Measurements from ENCODE around the gene HDGF.
A peak's percentile ranks its signal among the peaks of the same experiment; 100 is the strongest.

The HDGF gene

DNA sequence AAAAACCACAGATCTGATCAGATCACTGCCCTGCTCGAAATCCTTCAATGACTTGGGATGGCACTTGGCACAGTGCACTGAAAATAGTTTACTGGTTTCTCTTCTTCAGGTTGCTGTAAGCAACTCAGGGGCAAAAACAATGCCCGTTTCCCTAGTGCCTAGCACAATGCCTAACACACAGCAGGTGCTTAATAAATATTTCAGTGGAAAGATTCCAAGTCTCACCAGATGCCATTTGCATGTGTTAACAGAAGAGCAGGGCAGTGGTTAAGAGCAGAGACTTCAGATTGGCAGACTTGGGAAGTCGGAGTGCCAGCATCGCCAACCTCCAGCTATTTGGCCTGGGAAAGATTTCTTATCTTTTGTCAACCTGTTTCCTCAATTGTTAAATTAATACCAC, 34.1 kb downstream of the HDGF start:
- DNase-seq: no peak

DNA sequence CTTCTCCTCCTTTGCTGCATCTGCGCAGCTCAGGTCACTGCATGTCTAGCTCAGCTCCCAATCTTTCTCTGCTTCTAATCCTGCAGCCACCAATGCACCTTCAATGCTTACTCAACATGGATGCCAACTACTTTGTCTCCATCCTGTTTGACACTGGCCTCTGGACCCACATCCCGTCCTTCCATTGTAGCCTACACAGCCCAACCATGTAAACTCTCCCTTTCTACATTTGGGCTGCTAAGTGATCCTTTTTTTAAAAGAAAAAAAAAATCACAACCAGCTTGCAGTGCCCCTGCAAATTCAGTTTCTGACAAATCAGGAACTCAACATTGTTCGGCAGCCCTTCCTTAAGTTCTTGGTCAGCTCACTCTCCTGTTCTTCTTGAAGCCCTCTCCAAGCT, 36.6 kb downstream of the HDGF start:
- DNase-seq: no peak

DNA sequence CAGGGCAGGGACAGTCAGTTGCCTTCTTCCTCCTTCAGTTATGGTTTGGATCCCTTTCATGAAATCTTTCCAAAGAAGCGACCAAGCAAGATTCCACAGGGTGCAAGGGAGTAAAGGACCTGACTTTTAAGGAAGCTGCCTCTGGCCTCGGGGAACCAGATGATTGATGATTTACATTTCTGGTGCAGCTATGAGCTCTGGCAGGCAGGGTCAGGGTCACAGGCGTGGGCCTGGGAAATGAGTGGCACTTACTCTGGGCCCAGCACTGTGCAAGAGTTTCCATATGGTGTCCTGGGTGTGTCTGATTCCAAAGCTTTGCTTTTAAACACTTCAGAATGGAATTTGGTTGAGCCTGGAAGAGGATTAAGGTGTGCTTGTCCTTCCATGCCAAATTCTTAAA, 38.8 kb downstream of the HDGF start:
- no peak for DNase-seq

DNA sequence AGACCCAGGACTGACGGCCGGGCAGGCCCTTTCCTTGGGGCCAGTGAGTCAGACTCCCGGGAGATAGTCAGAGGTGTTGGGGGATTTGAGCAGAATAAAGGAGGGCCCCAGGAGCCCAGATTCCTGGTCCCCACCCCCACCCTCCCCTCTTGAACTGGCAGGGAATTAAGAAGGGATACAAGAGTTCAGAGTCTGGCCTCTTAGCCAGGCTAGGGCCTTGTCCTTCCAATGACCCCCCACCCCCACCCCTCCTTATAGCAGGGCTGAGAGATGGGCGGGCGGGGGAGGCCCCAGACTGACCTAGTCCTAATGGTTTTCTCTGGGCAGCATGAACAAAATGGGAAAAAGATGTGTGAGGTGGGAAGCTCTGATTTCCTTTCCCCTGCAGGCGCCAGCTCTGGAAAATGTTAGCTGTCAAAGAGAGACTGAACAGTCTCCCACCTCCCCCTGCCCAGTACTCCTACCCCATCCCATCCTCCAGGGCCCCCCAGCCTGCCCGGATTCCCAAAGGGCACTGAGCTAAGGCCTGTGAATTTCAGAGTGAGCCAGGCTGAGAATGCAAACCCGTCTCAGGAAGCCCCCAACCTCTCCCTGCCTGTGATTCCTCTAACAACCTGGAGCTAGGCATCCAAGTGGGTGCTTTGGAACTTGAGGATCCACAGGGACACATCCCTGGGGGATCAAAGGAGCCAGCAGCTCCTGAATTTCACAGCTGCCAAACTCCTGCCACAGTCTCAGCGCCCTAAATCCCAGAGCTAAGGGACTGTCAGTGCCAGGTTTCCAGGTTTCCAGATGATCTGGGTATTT, 40.3 kb downstream of the HDGF start:
- no peak for DNase-seq

DNA sequence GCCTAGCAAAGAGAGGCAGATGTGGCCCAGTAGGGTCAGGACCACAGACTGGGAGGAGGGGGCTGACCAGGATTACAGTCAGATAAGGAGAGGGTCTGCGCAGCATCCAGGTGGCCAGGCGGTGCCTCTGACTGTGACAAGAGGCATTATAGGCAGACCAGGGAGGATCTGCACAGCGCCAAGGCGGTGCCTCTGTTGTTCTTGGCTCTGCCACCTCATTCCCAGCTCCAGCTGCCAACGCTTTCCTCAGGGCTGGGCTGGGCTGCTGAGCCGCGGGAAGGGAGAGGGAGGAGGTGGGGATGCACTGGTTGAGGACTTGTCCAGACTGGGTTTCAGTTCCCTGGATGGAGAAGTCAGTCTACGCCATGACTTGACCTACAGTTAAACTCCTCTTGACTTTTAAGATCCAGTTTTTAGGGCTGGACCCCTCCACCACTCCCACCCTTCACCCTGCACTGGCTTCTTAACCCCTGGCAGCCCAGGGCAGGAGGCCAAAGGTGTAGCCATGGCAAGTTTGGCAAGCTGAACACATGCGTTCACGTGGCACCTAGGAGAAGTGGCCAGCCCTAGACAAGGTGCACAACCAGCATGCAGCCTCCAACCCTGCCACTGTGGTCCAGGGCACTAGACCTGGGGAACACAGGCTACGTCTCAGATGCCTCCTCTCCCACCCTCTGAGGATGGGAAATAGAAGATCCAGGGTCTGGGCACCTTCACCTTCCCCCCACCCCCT, 41.6 kb downstream of the HDGF start:
- no peak for DNase-seq

DNA sequence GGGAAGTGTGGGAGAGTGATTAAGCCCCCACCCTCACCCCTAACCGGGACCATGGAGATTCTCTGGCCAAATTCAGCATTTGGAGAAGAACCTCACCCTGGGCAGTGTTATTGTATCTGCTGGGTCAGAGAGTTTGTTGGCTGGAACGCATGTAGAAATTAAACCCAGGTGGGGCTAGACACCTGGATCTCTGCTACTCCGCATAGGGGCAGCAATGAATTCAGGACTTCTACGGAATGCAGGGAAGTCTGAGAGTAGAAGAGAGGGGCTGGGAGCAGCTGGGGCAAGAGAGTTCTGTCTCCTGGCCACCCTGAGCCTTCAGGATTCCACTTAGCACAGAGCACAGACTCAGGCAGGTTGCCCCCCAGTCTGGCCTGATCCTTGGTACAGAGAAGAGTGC, 42.4 kb downstream of the HDGF start:
- DNase-seq: no peak

DNA sequence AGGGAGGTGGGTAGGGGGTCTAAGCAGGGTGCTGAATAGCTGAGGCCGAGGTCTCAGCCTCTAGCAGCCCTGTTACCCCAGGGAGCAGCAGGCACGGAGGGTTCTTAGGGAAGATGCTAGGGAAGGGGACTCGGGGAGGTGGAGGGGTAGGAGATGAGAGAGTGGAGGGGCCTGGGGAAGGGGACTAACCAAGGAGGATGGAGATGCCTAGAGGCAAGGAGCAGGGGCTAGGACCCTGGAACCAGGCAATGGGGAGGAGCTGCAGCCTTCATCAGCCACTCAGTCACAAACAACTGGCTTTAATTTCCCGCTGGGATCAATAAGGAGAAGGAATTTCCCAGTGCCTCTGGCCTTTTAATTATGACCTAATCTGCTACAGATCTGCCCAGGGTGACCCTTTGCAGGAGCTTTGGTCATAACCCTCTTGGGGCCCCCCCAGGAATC, 43.2 kb downstream of the HDGF start:
- DNase-seq: no peak

DNA sequence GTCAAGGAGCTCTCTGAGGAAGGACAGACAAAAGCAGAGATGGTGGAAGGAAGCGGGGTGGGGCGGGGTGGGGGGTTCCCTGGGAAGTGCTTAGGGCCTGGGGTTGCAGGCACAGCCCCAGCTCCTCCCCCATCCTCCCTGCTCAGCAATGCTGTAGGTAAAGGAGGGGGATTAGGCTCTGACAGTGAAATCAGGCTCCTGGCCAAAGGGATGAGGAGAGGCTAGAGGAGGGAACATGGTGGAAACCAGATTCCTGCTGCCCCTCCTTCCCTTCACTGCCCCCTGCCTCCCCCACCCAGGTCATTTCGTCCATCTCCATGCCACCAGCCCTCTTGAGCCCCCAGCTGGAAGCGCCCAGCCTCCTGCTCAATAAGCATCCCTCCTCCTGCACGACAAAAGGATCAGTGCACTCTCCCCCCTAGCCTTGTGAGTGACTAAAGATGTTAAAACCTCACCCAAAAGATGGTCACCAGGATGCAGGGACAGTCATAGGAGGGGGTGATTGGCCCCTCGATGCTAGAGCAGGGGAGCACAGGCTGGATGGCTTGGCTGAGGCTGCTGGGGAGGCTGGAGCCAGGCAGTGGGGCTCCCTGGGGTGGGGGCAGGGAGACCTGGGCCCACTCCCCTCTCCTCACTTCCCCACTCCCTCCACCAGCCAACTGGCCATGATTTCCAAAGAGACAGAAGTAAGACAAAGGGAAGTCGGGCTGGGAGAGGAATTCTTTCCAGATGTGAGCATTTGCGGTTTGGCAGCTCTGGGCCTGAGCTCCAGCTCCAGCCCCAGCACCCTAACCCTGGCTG, 43.9 kb downstream of the HDGF start:
- DNase-seq: no peak

DNA sequence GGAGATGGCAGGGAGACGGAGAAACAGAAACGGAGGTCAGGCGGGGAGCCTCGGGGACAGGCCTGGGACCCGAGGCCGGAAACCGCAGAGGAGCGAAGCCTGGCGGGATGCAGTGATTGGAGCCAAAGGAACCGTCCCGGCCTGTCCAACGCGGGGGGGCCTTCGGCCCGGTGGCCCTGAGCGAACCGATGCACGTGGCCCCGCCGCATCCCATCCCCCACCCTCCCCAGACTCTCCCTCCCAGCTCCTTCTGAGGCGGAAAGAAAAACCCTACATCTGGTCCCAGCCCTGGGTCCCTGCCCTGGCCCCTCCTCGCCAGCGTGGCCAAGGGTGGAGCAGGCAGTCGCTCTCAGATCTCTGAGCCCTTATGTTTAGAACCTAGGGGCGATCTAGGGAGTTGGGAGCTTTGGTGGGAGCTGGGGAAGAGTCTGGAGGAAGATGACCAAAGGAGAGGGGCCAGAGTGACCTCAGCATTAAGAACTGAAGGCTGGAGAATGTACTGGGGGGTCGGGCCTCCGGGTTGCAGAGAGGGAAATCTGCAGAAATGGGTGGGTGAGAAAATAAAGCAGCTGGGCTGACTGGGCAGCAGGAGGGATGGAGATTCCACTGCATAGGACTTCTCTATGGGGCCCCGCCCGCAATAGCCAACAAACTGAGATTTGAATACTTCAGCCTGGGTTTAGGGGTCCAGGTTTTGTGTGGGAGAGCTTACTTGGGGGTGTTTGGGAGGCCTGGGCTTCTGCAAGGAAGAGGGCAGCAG, 44.6 kb downstream of the HDGF start:
- peak in 1 of 2 experiments; percentile 51 for DNase-seq

DNA sequence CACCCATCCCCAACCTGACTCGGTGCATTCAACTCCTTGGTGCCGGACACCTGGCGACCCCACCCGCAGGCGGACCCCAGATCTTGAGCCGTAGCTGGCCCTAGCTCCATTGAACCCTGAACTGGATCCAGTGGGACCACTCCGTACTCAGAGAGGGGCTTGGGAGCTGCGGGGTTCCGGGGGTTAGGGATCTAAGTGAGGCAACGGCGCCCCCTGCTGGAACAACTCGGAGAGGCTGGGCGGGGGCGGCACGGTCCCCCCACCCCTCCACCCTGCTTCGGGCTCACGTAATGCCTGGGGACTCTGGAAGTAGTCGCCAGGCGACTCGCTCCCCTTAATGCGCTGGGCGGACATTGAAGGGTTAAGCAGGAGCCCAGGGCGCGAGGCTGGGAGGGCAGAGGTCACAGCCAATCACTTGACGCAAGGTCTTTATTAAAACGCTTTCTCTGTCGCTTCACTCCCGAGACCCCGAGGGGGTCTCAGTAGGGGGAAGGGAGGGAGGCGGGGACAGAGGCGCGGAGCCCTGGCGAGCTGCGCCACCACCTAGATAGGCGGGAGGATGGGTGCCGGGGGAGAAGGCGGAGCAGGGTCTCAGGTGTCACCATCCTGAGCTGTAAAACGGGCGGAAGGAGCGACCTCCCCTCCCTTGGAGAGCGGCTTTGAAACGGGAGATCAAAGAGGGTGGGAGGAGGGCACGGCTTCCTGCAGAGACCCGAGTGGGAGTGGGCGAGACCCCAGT, 45.4 kb downstream of the HDGF start:
- DNase-seq: peak; percentile 70 to 95

DNA sequence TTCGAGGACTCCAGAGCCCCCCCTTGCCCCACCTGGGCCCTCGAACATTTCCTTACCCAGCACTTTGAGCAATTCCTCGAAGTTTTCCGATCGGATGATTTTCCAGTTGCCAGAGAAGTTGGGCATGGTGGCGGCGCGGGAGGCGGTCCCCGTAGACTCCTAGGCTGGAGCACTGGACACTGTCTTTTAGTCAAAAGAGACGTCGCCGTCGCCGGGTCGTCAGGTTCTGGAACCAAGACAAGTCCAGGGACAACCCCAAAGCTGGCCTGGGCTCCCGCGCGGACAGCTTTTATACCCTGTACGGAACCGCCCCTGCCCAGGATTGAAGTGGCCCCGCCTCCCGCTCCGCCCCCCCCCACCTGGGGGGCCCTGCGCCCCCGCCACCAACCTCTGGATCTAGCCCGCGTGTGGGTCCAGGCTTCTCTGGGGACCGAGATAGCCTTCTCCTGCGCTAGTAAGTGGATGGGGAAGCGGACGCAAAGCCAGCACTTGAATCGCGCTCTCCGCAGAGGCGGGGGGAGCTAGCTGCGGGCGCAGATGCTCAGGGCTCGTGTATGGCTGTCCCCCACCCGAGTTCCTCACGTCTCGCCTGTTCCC, 46.1 kb downstream of the HDGF start, which contains the start of gene CRABP2:
Gene CRABP2 (minus strand): TSS at position 263 of the 597 bp plus-strand sequence. CDS start 137 bp downstream, at position 126.
- DNase-seq: peak; percentile 63 to 92

DNA sequence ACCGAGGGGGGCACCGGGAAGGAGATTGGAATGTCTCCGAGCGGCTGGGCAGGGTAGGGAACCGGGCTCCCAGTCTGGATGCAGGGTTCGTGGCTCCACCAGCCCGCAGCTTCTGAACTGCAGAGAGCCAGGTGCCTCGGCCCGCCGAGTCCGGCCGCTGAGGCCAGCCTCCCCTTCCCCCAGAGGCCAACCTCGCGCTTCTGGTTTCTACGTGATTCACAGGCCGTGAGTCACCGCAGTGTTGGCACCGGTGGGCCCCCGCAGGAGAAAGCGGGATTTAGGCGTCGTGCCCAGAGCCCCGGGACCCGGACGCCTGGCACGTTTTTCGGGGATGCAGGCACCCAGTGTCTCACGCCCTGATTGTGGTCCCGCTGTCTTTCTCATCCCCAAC, 46.5 kb downstream of the HDGF start:
- no peak for DNase-seq

DNA sequence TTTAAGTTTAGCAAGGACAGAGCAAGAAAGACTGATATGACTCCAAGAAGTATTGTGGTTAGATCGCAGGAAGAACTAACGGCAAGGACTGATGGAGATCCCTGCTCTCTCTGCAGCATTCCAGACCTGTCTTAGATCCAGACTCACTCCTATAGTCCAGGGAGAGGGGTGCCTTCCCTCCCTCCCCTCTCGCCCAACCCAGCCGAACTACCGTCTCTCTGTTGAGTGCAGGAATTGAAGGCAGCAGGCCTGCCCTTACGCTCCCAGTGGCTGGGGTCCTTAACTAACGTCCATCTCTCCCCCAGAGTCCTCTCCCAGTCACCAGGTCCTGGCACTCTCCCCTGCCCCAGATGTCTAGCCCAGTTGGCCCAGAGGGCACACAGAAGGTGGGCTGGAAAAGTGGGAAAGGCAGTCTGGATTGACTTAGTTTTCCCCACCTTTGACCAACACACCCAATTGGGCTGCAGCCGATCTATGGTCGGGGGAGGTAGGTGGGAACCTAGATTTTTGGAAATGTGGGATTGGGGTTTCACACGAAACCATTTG, 47.2 kb downstream of the HDGF start:
- no peak for DNase-seq

DNA sequence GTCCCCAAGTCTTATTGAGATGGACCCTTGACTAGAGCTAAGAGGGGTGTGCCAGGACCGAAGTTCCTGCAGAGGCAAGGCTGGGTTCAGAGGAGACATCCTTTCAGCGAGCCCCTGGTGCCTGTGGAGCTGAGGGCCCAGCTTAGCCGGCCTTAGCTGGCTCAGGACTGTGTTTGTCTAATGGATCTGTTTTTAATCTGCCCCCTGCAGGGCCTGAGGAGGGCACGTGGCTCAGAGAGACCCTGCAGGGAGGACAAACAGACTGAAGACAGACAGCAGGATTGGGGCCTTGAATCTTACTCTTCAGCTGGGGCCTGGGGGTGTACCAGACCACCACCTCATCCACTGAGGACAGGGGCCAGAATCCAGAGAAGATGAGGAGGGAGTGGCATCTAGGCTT, 47.7 kb downstream of the HDGF start:
- DNase-seq: no peak

DNA sequence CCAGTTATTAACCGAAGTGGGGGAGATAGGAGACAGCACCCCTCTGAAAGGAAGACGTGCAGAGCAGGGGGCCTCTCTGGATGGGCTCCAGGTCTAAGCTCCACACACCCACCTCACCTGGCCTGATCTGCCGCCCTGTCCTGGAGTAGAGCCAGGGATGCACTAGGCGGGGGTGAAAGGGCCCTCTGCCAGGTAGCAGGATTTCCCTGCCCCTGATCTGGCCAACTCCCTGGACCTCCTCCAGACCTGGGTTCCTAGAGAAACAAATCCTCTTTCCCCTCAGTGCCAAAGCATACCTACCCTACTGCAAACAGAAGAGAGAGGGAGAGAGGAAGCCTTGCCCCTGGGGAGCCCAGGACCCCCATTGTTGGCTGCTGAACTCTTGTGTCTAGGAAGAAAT, 48.1 kb downstream of the HDGF start:
- DNase-seq: no peak

DNA sequence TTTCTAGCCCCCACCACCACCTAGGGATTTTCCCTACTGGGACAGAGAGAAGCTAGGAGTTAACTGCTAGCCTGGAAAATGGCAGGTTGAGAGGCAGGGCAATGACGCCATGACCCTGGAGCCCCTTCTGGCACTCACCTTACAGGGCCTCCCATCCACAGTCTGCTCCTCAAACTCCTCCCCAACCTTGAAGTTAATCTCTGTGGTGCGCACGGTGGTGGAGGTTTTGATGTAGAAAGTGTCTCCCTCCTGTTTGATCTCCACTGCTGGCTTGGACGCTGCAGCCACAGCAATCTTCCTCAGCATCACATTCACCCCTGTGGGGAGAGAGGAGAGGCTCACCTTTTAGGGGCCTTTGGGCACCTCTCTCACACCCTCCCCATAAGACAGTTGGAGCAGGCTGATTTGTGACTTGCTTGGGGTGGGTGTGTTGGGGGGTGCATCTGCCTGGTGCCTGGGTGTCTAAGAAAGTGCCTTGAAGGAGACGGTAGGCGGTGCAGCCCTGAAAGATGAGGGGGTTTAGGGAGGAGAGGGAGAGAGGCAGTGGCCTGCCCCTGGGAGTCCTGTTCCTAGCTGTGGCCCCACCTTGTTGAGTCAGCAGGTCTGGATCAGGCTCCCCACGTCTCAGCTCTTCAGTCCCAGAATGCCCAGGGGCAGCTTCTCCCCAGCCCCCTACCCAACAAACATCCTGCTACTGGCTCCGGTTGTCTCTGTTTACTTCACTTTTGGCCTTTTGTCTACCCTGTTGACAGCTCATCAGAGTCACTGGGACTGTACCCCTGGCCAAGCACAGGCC, 50.5 kb downstream of the HDGF start:
- DNase-seq: no peak

DNA sequence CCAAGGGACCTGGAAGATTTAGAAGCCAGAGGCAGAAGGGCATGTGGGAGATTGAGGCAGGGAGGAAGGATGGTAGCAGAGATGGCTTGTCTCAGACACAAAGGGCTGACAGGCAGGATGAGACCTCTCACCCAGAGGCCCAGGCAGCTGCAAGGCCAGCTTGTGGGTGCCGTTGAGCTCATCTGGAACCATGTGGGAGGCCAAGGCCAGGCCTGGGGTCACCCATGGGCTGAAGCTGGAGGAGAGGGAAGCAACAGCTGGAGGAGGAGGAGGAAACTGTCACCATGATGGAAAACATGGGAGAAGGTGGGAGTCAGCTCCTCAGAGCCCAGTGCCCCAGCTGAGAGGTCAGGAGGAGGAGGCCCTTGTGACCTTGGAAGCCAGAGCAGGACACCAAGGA, 52.5 kb downstream of the HDGF start:
- DNase-seq: no peak

DNA sequence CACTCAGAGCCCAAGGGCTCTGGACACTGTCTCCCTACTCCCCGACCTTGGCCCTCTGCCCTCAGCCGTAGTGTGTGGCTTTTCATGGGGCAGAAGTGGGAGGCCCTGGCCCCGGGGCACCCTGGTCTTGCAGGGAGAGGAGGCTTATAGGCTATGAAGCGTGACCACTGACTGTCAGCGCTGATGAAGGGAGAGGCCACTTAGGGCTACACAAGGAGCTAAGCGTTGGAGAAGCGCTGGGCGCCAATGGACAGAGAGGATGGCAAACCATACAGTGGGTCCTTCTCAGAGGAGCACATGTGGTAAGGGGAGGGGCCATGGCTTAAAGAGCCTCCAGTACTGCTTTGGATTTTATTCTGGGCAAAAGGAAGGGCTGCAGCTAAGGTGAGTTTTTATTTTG, 54.0 kb downstream of the HDGF start:
- DNase-seq: peak; percentile 96 to 98

DNA sequence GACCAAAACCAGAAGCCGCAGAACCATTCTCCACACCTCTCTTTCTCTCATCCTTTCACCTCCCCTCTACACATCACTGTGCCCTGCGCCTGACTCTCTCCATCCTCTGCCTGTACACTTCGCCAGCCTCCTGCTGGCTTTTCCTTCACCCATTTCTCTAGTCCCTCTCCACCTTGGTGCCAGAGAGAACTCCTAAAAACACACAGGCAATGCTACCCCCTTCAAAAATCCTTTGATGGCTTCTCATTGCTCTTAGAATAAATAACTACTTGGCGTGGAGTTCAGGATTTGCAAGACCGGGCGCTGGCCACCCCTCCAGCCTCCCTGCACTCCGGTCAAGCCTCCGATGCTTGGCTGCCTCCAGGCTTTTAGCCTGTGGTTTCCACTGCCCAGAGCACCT, 54.7 kb downstream of the HDGF start:
- peak in 1 of 2 experiments; percentile 82 for DNase-seq

DNA sequence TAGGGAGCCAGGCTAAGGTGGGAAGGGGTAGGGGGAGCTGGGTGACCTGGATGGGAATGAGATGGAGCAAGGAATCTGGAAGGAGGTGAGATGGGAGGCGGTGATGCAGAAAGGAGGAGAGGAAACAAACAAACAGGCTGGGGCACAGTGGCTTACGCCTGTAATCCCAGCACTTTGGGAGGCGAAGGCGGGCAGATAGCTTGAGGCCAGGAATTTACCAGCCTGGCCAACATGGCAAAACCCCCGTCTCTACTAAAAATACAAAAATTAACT, 56.8 kb downstream of the HDGF start:
- DNase-seq: no peak
